BJ (cell line): Measurements from ENCODE around the gene MACF1. TPM values are rescaled to one million over a fixed set of nuclear protein-coding genes. Genes with fewer than 3 reads are reported as not detected.

Source experiments
- CTCF ChIA-PET: fragments of 350-600 bp; formaldehyde crosslinking; extraction: SDS; loops from one replicate; lab custom pipeline; 2021; ENCODE audit warnings: antibody characterized with exemption, inconsistent platforms; lab: Yijun Ruan, JAX
- POLR2A ChIA-PET: fragments of 300-600 bp; sonication (Branson Sonifier 250); formaldehyde crosslinking; extraction: SDS; loops from one replicate; lab custom pipeline; 2021; ENCODE audit warnings: antibody characterized with exemption; lab: Charles Lee
- DNase-seq: peaks from one replicate; pipeline ENCODE4 v3.0.0-alpha.2; 2011; ENCODE audit warnings: low read depth
- H3K27me3 ChIP-seq: 2 replicates; pipeline ENCODE4 v1.6.0; 2011; ENCODE audit warnings: low read length; ENCODE audit not compliant: control insufficient read depth, insufficient read depth
- H3K36me3 ChIP-seq: 2 replicates; pipeline ENCODE4 v1.5.1; 2011; ENCODE audit warnings: low read length; ENCODE audit not compliant: control insufficient read depth, insufficient read depth
- H3K4me3 ChIP-seq: 2 replicates; pipeline ENCODE4 v1.5.1; 2011; ENCODE audit warnings: low read depth, mild to moderate bottlenecking, control low read depth, low read length
- CTCF ChIP-seq: IDR thresholded peaks from 2 replicates; pipeline ENCODE4 v1.5.1; 2011; ENCODE audit warnings: low read depth, mild to moderate bottlenecking, control low read depth, inconsistent platforms, low read length, moderate library complexity; ENCODE audit not compliant: insufficient read depth
- polyA plus RNA-seq: library from polyadenylated mRNA; depleted of rRNA; stranded (reverse); fragments of >200 nt; gene quantifications from 2 replicates; pipeline ENCODE4 v1.2.3, GENCODE V29; 2011

Gene MACF1
- polyA plus RNA-seq, 1 experiment = 57.3 TPM

GRCh38 chr1:39190096-39190495, 14.4 kb upstream of the MACF1 start:
- no peaks in the 10 kb centered on the region for H3K27me3 ChIP-seq
- CTCF ChIA-PET = interaction anchor here (0.8 to 6.1 kb wide), 10 partner anchors 10 to 91 kb away, joined by 3 to 85 read pairs (median 20); partner anchors contain the start of gene MACF1
- DNase-seq = no peak
- POLR2A ChIA-PET = interaction anchor here (0.5 kb wide), 1 partner anchor 22 kb away, joined by 5 read pairs; no protein-coding TSS in a partner anchor
- no peak for TF ChIP-seq CTCF
- no peak overlapping the region for H3K4me3 ChIP-seq
- H3K36me3 ChIP-seq = no peaks in the 10 kb centered on the region

- DNase-seq = no peak
- Histone ChIP-seq H3K36me3 (no peaks in the 10 kb centered on the region), H3K4me3 (no peak overlapping the region), H3K27me3 (no peaks in the 10 kb centered on the region)
- CTCF ChIA-PET = interaction anchor here (0.6 to 6.1 kb wide), 10 partner anchors 11 to 252 kb away, joined by 3 to 85 read pairs (median 4); partner anchors contain the start of gene MACF1
- no peak for TF ChIP-seq CTCF
- POLR2A ChIA-PET = no interaction called here
Observed at GRCh38 chr1:39194398-39195051, 10.0 kb upstream of the MACF1 start.

- no peaks in the 10 kb centered on the region for H3K27me3 ChIP-seq
- no peak for TF ChIP-seq CTCF
- H3K4me3 ChIP-seq = no peak overlapping the region
- CTCF ChIA-PET = interaction anchor here (0.9 to 6.1 kb wide), 7 partner anchors 10 to 182 kb away, joined by 3 to 85 read pairs (median 5); no protein-coding TSS in a partner anchor
- peak; percentile 62 for DNase-seq
- H3K36me3 ChIP-seq = no peaks in the 10 kb centered on the region
- POLR2A ChIA-PET = no interaction called here
Observed at GRCh38 chr1:39195166-39196111, 9.1 kb upstream of the MACF1 start.

GRCh38 chr1:39196244-39197215, 8.0 kb upstream of the MACF1 start:
- ChIA-PET CTCF (interaction anchor here (1.2 to 1.3 kb wide), 2 partner anchors 98 to 342 kb away, joined by 3 read pairs; no protein-coding TSS in a partner anchor), POLR2A (no interaction called here)
- peak; percentile 50 for DNase-seq
- Histone ChIP-seq H3K4me3 (no peak overlapping the region), H3K36me3 (no peaks in the 10 kb centered on the region), H3K27me3 (no peaks in the 10 kb centered on the region)
- no peak for TF ChIP-seq CTCF
